SH-SY5Y (cell line): Measurements from ENCODE around the gene NUP37.

Source experiments
- GATA2 ChIP-seq: IDR thresholded peaks from 2 replicates; pipeline ENCODE4 v1.6.1; 2011; ENCODE audit warnings: mild to moderate bottlenecking, low read depth, low read length
- GATA3 ChIP-seq: IDR thresholded peaks from 2 replicates; pipeline ENCODE4 v1.6.1; 2011; ENCODE audit warnings: low read depth, mild to moderate bottlenecking, low read length, moderate library complexity

DNA sequence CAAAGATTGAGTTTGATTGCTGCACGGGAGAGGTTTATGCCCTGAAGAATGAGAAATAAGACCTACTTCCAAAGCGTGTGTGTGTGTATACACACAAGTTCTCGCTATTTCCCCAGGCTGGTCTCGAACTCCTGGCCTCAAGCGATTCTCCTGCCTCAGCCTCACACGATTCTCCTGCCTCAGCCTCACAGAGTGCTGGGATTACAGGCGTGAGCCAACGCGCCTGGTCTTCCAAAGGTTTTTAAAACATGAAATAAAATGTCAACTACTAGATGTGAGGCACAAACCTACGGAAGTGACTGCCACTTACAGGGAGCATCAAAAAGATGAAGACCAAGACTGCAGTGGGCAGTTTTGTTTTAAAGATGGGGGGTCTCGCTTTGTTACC is 57.5 kb downstream of the NUP37 start:
- TF ChIP-seq GATA3: no peak
- TF ChIP-seq GATA2: no peak
